ENCODE data around the gene CTIF. TPM values are rescaled to one million over a fixed set of nuclear protein-coding genes. Genes with fewer than 3 reads are reported as not detected.

The CTIF gene
- total RNA-seq, 3 donors from 2014 or later = 13.2 to 50.3 (median 19.6) TPM

DNA sequence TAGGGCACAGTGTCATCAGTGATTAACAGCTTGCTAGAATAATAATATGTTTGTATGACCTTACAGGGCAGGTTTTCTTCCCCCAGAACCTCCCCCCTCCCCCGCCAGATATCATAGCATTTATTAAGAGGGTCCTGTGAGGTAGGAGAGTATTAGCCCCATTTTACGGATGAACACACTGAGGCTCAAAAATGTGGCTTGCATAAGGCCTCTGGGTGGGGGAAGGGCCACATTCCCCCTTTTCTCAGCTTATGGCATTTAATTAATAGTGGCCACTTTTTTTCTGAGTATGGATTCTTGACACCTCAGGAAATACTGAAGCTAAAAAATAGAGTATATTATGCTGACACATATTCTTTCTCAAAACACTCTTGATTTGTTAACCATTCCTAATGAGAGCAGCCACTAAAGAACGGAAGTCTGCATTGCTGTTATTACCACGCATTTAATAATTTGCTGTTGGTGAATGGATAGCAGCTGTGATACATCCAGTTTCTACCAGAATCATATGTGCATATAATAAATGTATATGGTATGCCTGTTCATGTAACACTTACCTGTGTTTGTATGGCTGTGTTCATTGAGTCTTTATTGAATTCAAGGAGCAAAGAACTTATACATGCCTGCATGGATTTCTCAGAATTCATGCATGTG is 3.0 kb downstream of the CTIF start:
- Histone ChIP-seq H3K36me3 (ENCODE audit: low read depth) (no peaks in the 10 kb centered on the region), H3K4me3 (no peak overlapping the region), H3K4me1 (ENCODE audit: low read depth) (no peaks in the 10 kb centered on the region), H3K9me3 (no peaks in the 10 kb centered on the region)
- DNase-seq = peak in 1 of 3 donors; percentile 15
- TF ChIP-seq, protein P1, sequence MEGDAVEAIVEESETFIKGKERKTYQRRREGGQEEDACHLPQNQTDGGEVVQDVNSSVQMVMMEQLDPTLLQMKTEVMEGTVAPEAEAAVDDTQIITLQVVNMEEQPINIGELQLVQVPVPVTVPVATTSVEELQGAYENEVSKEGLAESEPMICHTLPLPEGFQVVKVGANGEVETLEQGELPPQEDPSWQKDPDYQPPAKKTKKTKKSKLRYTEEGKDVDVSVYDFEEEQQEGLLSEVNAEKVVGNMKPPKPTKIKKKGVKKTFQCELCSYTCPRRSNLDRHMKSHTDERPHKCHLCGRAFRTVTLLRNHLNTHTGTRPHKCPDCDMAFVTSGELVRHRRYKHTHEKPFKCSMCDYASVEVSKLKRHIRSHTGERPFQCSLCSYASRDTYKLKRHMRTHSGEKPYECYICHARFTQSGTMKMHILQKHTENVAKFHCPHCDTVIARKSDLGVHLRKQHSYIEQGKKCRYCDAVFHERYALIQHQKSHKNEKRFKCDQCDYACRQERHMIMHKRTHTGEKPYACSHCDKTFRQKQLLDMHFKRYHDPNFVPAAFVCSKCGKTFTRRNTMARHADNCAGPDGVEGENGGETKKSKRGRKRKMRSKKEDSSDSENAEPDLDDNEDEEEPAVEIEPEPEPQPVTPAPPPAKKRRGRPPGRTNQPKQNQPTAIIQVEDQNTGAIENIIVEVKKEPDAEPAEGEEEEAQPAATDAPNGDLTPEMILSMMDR (IDR thresholded peaks at IDR 0.05) = no peak
- ATAC-seq = no peak
- intact Hi-C loops (cut with DNase I, micrococcal nuclease) = no loop called here

DNA sequence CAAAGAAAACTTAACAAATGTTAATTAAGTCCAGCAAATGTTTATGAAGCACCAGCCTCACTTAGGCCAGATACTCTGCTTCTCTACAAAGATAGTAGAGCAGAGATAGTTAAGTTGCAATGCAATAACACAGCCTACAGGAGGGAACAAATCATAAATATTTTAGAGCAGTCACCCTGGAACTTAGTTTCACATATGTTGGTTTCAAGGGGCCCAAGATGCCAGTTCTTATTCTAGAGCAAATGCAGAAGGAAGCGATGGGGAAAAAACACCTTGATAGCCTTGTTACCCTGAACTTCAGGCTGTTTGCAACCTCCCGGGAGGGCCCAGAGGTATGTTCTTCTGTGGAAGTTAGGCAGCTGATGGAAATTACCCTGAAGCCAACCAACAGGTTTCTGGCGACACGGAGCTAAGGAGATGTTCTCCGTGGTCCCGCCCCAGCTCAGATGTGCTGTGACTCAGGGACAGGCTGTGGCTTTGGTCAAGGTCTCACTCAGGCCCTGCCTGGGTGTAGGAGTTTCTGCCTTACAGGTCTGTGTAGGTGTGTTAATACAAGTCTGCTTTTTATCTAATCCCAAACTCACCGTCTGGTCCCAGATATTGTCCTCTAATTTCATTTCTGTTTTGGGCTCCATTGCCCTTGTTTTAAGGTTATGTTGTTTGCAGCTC is 3.8 kb downstream of the CTIF start:
- intact Hi-C loops (cut with DNase I, micrococcal nuclease) = no loop called here
- TF ChIP-seq, protein P1 (IDR thresholded peaks at IDR 0.05) = no peak
- no peak for DNase-seq
- Histone ChIP-seq H3K4me3 (no peak overlapping the region), H3K4me1 (ENCODE audit: low read depth) (no peaks in the 10 kb centered on the region), H3K9me3 (no peaks in the 10 kb centered on the region), H3K36me3 (ENCODE audit: low read depth) (no peaks in the 10 kb centered on the region)
- ATAC-seq = no peak

DNA sequence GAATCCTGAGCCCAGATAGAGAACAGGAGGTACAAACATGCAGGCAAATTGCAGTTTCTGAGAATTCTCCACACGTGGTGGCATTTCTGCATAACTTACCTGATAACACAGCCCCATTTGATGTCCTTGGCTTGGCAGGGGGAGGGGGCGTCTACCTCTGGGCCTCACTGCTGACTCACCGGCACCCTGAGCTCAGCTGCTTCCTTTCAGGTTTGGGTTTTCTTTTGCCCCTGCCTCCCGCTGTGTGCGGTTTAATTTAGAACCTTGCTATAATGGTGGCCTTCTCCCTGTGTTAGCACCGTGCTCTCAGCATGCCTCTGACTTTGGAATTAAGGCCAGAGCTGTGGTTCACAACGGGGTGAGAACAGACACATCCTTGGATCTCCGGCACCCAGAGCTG is 4.4 kb downstream of the CTIF start:
- Histone ChIP-seq H3K36me3 (ENCODE audit: low read depth) (no peaks in the 10 kb centered on the region), H3K4me1 (ENCODE audit: low read depth) (no peaks in the 10 kb centered on the region), H3K9me3 (no peaks in the 10 kb centered on the region), H3K4me3 (no peak overlapping the region)
- DNase-seq (no peak), ATAC-seq (no peak)
- TF ChIP-seq, protein P1 (IDR thresholded peaks at IDR 0.05) = no peak
- intact Hi-C loops (cut with DNase I, micrococcal nuclease) = no loop called here

DNA sequence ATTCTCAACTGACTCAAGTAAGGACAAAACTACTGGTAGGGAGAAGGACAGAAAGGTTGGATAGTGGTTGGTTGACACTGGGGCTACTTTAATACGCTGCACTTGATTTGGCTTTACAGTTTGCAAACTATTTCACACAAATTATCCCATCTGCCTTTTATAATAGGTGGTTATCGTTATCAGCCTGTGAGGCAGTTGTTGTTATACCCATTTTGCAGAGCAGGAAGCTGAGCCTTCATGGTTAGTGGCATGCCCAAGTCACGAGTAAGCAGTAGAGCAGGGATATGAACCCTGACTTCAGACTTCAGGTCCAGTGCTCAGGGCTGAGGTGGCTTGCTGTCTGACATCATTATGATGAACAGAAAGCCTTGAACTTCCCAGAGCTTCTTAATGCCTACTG is 5.3 kb downstream of the CTIF start:
- no peaks in the 10 kb centered on the region for H3K9me3 ChIP-seq
- no peak overlapping the region for H3K4me3 ChIP-seq
- ATAC-seq = no peak
- intact Hi-C loops (cut with DNase I, micrococcal nuclease) = no loop called here
- H3K36me3 ChIP-seq (ENCODE audit: low read depth) = no peaks in the 10 kb centered on the region
- TF ChIP-seq, protein P1 (IDR thresholded peaks at IDR 0.05) = no peak
- H3K4me1 ChIP-seq (ENCODE audit: low read depth) = no peaks in the 10 kb centered on the region
- DNase-seq = no peak

DNA sequence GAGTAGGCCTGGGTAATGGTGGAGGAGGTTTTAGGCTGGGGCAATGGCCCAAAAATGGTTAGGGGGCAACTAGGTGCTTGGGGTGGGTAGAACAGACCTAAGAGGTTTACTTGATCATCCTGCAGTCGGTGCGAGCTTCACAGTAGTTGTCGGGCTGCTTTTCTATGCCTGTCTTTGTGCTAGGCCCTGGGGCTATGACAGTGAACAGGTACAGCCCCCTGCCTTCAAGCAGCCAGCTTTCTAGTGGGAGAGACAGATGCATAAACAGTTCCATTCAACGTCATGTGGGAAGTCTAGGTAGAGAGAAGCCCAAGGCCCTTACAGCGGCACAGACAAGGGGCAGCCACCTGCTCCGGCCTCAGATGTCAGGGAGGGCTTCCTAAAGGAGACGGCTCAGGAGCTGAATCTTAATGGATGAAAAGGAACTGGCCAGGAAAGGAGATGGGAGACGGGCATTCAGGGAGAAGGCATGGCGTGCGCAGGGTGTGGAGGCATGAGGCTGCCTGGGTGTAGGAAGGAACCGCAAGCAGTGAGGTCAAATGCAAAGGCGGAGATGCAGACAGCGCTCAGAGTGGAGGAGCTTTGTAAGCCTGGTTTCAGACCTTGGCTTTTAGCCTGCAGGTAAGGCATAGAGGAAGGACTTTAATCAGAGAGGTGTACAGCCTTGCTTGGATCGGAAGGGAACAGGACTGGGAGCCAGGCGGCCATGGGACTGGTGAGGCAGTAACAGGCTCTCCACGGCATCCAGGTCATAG is 6.0 kb downstream of the CTIF start:
- ATAC-seq (no peak), DNase-seq (no peak)
- H3K4me3 ChIP-seq = no peak overlapping the region
- H3K36me3 ChIP-seq (ENCODE audit: low read depth) = no peaks in the 10 kb centered on the region
- H3K4me1 ChIP-seq (ENCODE audit: low read depth) = no peaks in the 10 kb centered on the region
- TF ChIP-seq, protein P1 (IDR thresholded peaks at IDR 0.05) = no peak
- intact Hi-C loops (cut with DNase I, micrococcal nuclease) = no loop called here
- no peaks in the 10 kb centered on the region for H3K9me3 ChIP-seq

Measured in mucosa of descending colon (tissue), 3 donors.